CD4-positive, alpha-beta T cell treated with Interferon alpha-2 for 1 hour (primary cell): Measurements from ENCODE around the gene FAM169A.
A peak's percentile ranks its signal among the peaks of the same experiment; 100 is the strongest.
"Not testable (repeated sequence)": the region's sequence is repeated elsewhere in the genome, so short reads cannot be mapped to it uniquely, and the experiment has no call there.

Experiments
- DNase-seq, 2 donors: peaks; one replicate each; pipeline ENCODE4 v3.0.0-alpha.2; 2020 to 2022

The FAM169A gene

DNA sequence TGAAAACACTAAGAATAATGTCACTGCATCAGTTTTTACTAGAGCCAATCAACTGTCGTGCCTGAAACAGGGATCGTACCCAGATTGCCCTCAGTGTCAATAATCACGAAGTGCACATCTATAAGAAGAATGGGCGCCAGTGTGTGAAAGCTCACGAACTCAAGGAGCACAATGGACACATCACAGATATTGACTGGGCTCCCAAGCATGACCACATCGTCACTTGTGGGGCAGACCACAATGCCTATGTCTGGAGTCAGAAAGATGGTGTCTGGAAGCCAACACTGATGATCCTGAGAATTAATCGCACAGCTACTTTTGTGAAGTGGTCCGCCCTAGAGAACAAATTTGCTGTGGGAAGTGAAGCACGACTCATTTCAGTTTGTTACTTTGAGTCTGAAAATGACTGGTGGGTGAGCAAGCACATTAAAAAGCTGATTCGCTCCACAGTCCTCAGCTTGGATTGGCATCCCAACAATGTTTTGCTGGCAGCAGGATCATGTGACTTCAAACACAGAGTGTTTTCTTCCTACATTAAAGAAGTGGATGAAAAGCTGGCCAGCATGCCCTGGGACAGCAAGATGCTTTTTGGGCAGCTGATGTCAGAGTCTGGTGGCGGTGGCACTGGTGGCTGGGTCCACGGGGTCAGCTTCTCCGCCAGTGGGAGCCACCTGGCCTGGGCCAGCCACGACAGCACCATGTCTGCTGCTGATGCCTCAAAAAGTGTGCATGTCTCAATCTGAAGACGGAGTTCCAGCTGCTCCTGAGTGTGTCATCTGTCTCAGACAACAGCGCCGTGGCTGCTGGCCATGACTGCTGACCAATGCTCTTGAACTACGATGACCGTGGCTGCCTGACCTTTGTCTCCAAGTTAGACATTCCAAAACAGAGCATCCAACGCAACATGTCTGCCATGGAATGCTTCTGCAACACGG, 66.9 kb downstream of the FAM169A start:
- no peak for DNase-seq

DNA sequence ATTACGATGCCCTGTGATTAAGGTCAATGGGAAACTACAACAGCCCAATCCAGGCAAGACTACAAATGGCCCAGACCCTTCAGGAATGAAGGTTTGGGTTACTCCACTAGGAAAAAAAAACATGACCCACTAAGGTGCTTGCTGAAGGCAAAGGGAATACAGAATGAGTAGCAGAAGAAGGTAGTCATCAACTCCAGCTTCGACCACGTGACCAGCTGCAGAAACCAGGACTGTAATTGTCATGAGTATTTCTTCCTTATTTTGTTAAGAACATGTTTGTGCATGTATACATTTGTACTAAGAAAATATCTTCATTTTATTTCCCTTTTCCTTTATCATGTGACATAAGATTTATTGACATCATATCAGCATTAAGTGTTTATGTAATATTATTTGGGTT, 74.5 kb downstream of the FAM169A start:
- DNase-seq, result not testable (repeated sequence)

DNA sequence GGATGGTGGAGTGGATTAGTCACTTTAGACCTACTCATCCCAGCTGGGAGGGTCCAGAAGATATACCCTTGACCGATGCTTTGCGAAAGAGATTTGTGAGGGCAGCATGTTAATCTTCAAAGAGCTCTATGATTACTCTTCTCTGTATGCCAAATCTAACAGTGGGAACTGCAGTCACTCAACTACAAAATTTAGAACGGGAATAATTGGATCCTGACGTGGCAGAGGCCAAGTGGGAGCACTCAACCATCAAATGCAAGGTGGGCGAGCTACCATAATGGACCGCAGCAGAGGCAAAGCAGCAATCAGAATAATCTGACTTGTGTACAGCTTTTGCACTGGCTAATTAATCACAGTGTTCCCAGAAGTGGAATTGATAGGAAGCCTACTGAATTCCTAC, 78.8 kb downstream of the FAM169A start:
- no peak for DNase-seq

DNA sequence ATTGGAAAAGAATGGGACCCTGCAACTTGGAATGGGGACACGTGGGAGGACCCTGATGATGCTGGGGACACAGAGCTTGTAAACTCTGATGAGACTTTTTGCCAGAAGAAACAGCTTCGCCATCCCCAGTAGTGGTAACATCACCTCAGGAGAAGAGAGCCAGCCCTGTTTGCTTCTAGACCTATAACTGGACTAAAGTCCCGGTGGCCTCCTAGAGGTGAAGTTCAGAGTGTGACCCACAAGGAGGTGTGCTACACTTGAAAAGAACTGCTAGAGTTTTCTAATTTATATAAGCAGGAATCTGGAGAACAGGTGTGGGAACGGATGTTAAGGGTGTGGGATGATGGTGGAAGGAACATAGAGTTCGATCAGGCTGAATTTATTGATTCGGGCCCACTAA, 79.3 kb downstream of the FAM169A start:
- DNase-seq, result no peak

DNA sequence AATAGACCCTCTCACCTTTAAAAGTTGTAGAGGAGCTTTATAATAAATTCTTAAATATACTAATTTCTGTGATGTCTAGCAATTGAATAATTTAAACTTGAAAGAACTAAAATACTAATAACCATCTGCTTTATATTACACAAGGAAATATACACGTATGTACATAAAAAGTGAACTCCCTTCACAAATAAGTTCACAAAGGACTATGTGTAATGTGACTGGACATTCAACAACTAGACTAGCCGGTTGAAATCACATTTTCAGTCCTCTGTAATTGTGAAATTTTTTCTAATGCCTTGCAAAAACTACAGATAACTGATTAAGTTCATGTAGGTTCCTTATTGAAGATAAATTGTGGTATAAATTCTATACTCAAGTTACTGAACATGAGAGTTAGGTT, 87.6 kb downstream of the FAM169A start:
- no peak for DNase-seq

DNA sequence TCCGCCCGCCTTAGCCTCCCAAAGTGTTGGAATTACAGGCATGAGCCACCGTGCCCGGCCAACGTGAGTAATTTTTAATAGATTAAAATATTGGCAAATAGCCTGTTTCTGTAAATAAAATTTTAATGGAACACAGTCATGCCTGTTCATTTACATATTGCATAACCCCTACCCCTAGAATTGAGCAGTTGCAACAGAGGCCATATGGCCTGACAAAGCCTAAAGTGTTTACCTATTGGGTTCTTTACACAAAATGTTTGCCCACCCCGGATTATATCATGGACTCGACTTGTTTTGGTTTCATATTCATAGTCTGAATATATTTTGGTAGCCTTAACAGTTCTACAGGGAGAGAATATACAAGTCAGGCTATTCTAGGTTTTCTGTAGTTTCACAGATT, 93.8 kb downstream of the FAM169A start:
- DNase-seq, result no peak

DNA sequence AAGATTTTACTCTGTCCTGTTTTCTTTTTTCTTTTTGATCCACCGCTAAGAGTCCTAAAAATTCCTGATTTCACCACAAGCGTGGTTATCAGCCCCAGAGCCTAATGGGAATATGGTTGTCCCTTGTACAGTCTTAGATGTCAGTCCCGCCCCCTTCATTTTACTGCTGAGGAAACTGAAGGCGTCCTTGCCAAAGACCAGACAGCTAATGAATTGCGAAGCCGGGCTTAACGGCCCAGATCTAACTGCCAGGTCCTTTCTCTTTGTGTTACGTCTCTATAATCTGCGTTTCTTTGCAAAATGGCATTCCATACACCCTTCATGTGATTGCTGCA, 98.6 kb downstream of the FAM169A start:
- DNase-seq, result peak in 1 of 2 donors; percentile 31

DNA sequence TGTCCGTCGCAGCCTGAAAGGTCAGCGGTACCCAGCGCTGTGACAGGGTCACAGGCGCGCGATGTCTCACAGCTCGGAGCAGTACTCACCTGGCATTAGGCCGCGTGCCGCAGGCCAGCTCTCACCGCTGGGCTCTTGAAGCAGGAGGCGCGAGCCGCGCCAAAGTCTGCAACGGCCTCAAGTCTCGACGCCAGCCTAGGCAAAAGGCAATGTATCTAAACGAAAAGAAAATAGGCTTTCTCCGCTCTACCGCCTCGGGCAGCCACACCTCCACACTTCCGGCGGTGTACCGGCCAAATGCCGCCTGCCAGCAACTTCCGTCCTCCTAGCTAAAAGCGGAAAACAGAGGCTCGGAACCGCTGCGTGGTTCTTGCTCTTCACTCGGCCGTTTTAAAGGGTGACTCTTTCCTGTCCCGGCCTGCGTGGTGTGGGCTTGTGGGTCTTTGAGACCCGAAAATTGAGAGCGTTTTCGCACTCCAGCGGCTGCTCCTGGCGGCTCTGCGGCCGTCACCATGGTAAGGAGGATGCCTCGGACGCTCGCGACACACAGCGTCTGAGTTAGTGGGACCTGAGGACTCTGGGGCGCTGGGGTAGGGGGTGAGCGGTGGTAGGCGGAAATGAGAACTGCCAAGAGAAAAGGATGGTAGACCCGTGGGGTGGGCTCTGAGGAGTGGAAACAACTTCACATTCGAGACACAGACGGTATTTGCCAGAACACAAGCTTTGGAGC, 99.2 kb downstream of the FAM169A start, which contains the start of the genes GFM2 and NSA2:
Gene GFM2, minus strand, starts transcription at position 269 of the 730 bp plus-strand sequence. CDS start 3,375 bp downstream, outside the sequence.
Gene NSA2, plus strand, starts transcription at position 401 of the 730 bp plus-strand sequence. Its CDS starts 112 bp downstream, at position 513.
- DNase-seq, result peak; percentile 90 to 94

DNA sequence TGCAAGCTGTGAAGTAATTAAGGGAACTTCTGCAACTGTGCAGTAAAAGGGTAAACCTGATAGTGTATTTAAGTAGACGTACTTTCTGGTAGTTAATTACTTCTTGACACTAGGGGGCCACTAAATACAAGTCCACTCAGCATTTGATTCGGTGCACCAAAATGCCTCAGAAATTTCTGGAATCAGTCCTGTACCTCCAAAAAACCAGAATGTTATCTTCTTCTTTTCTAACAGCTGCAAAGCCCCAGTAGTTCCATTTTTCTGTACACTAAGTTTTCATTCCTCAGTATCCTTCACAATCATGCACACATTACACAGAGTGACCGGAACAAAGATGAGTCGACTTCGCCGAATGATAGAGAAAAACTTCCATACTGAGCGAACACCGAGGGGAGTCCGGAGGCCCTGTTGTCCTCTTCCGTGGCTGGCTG, 99.8 kb downstream of the FAM169A start:
- peak in 1 of 2 donors; percentile 53 for DNase-seq

DNA sequence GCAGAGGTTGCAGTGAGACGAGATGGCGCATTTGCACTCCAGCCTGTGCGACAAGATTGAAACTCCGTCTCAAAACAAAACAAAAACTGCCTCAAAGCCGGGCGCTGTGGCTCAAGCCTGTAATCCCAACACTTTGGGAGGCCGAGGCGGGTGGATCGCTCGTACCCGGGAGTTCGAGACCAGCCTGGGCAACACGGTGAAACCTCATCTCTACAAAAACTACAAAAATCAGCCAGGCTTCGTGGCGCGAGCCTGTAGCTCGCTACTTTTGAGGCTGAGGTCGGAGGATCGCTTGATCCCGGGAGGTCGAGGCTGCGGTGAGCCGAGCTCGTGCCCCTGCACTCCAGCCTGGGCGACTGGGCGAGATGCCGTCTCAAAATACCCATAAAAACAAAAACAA, 100.3 kb downstream of the FAM169A start:
- DNase-seq, result no peak

DNA sequence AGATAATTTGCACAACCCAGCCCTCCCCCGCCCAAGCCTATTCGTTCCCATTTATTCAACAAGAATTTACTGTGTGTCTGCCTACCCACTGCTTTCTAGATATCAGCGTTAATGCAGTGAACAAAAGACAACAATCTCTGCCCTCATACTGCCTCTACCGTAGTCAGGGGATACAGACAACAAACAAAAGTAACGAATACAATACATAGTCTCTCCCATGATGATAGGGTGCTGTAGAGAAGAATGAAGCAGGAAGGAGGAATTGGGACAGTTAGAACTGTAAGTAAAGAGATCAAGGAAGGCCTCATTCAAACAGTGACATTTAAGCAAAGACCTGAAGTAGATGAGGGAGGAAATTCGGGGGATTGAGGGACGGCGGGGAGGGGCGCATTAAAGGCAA, 101.0 kb downstream of the FAM169A start:
- no peak for DNase-seq

DNA sequence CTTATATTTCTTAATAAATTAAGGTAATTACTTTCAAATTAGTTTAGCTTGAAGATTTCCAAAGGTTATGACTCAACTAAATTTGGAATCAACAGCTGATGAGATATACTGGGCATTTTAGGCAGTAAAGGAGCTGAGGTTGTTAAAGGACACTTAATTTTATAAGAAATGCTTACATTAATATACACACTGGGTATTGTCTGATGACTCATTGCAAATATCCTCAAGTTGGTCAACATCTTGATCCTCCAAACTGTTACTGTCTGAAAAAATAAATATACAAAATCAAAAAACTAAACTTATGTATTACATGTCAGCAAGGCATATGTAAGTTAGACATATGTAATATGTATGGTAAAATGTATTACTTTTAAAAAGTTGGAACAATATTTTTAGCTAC, 102.7 kb downstream of the FAM169A start:
- DNase-seq, result no peak

DNA sequence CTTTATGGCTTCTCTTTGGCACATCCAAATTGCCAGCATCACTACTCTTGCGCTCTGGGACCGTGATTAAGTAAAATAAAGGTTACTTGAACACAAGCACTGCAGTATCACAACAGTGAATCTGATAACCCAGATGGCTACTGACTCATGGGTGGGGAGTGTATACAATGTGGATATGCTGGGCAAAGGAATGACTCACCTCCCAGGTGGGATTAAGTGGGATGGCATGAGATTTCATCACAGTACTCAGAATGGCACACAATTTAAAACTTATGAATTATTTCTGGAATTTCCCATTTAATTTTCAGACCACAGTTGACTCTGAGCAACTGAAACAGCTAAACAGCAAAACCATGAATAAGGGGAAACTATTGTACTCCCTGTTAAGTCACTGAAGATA, 103.6 kb downstream of the FAM169A start:
- DNase-seq, result no peak

DNA sequence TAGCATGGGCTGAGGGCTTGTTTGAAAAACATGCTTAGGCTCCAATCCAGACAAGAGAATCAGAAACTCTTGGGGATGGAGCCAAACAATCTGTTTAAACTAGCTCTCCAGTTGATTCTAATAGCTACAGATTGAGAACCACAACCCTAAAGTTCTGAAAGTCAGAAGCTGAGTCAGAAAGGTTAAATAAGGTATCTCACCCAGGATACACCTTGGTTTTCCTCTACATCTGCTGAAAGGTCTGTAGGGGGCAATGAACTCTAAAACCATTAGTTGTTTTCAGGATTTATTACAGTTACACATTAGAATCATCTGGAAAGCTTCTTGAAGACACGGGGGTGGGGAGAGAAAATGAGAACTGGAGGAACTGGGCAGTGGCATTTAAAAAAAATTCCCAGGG, 104.9 kb downstream of the FAM169A start:
- DNase-seq, result no peak

DNA sequence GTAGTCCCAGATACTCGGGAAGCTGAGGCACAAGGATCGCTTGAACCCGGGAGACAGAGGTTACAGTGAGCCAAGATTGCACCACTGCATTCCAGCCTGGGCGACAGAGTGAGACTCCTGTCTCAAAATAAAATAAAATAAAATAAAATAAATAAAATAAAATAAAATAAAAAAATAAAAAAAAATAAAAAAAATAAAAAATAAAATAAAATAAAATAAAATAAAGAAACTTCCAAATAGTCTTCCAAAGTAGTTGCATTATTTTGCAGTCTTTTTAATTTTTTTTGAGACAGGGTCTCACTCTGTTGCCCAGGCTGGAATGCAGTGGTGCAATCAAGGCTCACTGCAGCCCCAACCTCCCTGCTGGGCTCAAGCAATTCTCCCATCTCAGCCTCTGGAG, 117.4 kb downstream of the FAM169A start:
- DNase-seq, result not testable (repeated sequence)

DNA sequence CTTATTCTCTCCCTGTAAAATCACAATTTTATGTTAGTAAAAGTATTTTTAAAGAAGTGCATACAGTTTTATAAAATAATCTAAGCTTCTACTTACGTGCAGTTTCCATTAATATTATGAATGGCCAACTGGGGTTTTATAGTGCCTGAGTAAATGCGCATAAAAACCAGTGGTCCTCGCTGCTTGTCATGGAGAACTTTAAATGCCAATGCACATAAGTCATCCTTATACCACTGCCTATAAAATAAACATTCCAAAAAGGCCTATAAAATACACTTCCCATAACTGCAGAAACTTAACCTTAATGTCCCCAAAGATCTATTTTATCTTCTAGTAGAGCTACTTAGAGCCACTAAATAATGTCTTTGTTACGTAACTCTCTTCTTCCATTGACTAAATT, 127.8 kb downstream of the FAM169A start:
- no peak for DNase-seq

DNA sequence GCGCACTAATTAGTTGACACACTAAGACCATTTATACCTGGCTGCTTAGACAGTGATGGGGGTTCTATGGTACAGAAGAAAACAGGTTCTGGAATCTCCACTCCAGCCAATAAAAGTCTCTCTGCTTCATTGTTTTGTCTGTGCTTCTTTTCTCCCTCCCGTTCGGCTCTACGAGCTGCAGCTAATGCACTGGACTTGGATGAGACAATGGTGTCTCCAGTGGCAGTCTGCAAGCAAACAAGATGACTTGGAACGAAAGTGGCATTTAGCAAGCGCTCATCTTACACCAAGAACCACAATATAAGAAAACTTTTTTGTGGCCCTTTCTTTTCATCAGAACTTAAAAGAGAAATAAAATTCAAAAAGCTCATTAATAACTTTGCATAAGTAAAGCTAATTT, 129.4 kb downstream of the FAM169A start:
- DNase-seq, result no peak
